Panc1 (cell line): ENCODE results near the gene ANO1.

ENCODE experiments used
- CTCF ChIP-seq: fragments of 450-650 bp; IDR thresholded peaks from 2 replicates; pipeline ENCODE4 v1.5.1; 2017; ENCODE audit warnings: mild to moderate bottlenecking
- POLR2AphosphoS5 ChIP-seq: IDR thresholded peaks from 2 replicates; pipeline ENCODE4 v1.6.1; 2012; ENCODE audit warnings: mild to moderate bottlenecking, low read depth, low read length, moderate library complexity
- REST ChIP-seq, 2 experiments: IDR thresholded peaks; 2 replicates each; pipeline ENCODE4 v1.6.1; 2011 to 2012; ENCODE audit warnings: low read depth in 2 of 2, control low read depth in 1 of 2, low read length in 1 of 2, mild to moderate bottlenecking in 1 of 2, moderate library complexity in 1 of 2; ENCODE audit not compliant: insufficient read depth in 1 of 2
- SIN3A ChIP-seq: IDR thresholded peaks from 2 replicates; pipeline ENCODE4 v1.6.1; 2012; ENCODE audit warnings: low read depth, mild to moderate bottlenecking, low read length, moderate library complexity, borderline replicate concordance; ENCODE audit not compliant: insufficient read depth
- TCF7L2 ChIP-seq: IDR thresholded peaks from 2 replicates; pipeline ENCODE4 v1.6.1; 2011; ENCODE audit warnings: mild to moderate bottlenecking, low read depth, low read length, inconsistent platforms

- TF ChIP-seq CTCF (no peak), POLR2AphosphoS5 (no peak), SIN3A (no peak), REST (IDR thresholded peaks at IDR 0.05; ENCODE audit: insufficient read depth in 1 of 2, low read depth in 2 of 2, low read length in 1 of 2) (no peak), TCF7L2 (no peak)
Observed at GRCh38 chr11:70057080-70057479, 21.0 kb upstream of the ANO1 start.
